C4-2B (cell line): Measurements from ENCODE around the gene FLYWCH1.

ENCODE experiments used
- ZFX ChIP-seq: fragments of 450-650 bp; IDR thresholded peaks from 2 replicates; pipeline ENCODE4 v1.6.1; 2017
- TF ChIP-seq, protein P1 (sequence below): fragments of 450-650 bp; conservative IDR thresholded peaks from 2 replicates; pipeline ENCODE4 v1.5.1; 2017; ENCODE audit warnings: mild to moderate bottlenecking

DNA sequence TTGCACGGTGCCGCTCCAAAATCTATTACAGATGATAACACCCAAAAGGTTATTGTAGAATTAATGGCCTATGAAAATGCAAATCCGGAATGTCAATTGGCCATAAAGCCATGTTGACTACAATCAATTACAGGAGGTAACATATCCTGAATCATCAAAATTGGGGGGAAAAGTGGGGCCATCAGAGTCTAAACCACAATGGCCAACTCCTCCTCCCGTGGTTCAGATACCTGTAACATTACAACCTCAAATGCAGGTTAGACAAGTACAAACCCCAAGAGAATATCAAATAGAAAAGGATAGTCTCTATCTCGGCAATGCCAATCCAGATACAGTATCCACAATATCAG is 14.9 kb downstream of the FLYWCH1 start:
- TF ChIP-seq, protein P1, sequence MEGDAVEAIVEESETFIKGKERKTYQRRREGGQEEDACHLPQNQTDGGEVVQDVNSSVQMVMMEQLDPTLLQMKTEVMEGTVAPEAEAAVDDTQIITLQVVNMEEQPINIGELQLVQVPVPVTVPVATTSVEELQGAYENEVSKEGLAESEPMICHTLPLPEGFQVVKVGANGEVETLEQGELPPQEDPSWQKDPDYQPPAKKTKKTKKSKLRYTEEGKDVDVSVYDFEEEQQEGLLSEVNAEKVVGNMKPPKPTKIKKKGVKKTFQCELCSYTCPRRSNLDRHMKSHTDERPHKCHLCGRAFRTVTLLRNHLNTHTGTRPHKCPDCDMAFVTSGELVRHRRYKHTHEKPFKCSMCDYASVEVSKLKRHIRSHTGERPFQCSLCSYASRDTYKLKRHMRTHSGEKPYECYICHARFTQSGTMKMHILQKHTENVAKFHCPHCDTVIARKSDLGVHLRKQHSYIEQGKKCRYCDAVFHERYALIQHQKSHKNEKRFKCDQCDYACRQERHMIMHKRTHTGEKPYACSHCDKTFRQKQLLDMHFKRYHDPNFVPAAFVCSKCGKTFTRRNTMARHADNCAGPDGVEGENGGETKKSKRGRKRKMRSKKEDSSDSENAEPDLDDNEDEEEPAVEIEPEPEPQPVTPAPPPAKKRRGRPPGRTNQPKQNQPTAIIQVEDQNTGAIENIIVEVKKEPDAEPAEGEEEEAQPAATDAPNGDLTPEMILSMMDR = no peak
- TF ChIP-seq ZFX = no peak
